Neuronal stem cell (in vitro differentiated cells): ENCODE results near the gene OR2A5.
"Not testable (repeated sequence)": the region's sequence is repeated elsewhere in the genome, so short reads cannot be mapped to it uniquely, and the experiment has no call there.

Source experiments
- DNase-seq: peaks from one replicate; pipeline ENCODE4 v3.0.0-alpha.2; 2013; ENCODE audit warnings: low spot score
- H2AFZ ChIP-seq: one replicate; pipeline ENCODE4 v1.6.1; 2013; ENCODE audit warnings: mild to moderate bottlenecking, low read length, inconsistent platforms
- H2AK5ac ChIP-seq: 2 replicates; pipeline ENCODE4 v1.6.1; 2013; ENCODE audit warnings: low read depth, mild to moderate bottlenecking, inconsistent platforms, low read length, moderate library complexity, mixed read lengths
- H2BK120ac ChIP-seq: 2 replicates; pipeline ENCODE4 v1.6.1; 2013; ENCODE audit warnings: low read depth, mild to moderate bottlenecking, inconsistent platforms, low read length, moderate library complexity, mixed read lengths
- H2BK12ac ChIP-seq: one replicate; pipeline ENCODE4 v1.6.1; 2013; ENCODE audit warnings: low read length, inconsistent platforms
- H2BK15ac ChIP-seq: 2 replicates; pipeline ENCODE4 v1.6.1; 2013; ENCODE audit warnings: mild to moderate bottlenecking, low read length, inconsistent platforms, mixed read lengths
- H2BK5ac ChIP-seq: one replicate; pipeline ENCODE4 v1.6.1; 2013; ENCODE audit warnings: inconsistent platforms, mild to moderate bottlenecking, low read length, moderate library complexity
- H3K14ac ChIP-seq: one replicate; pipeline ENCODE4 v1.6.1; 2013; ENCODE audit warnings: low read length, inconsistent platforms
- H3K18ac ChIP-seq: 2 replicates; pipeline ENCODE4 v1.6.1; 2013; ENCODE audit warnings: low read length, inconsistent platforms
- H3K23ac ChIP-seq: 2 replicates; pipeline ENCODE4 v1.6.1; 2013; ENCODE audit warnings: low read depth, mild to moderate bottlenecking, mixed read lengths, low read length, inconsistent platforms; ENCODE audit not compliant: poor library complexity
- H3K27ac ChIP-seq: replicated peaks from 3 replicates; pipeline ENCODE4 v1.5.1; 2013; ENCODE audit warnings: low read length, inconsistent platforms
- H3K27me3 ChIP-seq, 3 experiments: 2 replicates each; pipeline ENCODE4 v1.6.1; 2013; ENCODE audit warnings: low read length in 3 of 3, mild to moderate bottlenecking in 2 of 3, inconsistent platforms in 1 of 3, low read depth in 1 of 3, mixed read lengths in 1 of 3, moderate library complexity in 1 of 3; ENCODE audit not compliant: control insufficient read depth in 3 of 3, insufficient read depth in 3 of 3
- H3K36me3 ChIP-seq, 2 donors: replicated peaks in 1 of 2; 2 replicates each; pipeline ENCODE4 v1.6.1; 2013; ENCODE audit warnings: low read length in 2 of 2; ENCODE audit not compliant: control insufficient read depth in 2 of 2, insufficient read depth in 2 of 2
- H3K4ac ChIP-seq: 2 replicates; pipeline ENCODE4 v1.6.1; 2013; ENCODE audit warnings: inconsistent platforms, mild to moderate bottlenecking, low read length, moderate library complexity
- H3K4me1 ChIP-seq, 2 donors: 1 replicate in 1 of 2; 2 replicates in 1 of 2; pipeline ENCODE4 v1.6.1; 2013; ENCODE audit warnings: low read length in 2 of 2, low read depth in 1 of 2; ENCODE audit not compliant: control insufficient read depth in 2 of 2, insufficient read depth in 1 of 2
- H3K4me2 ChIP-seq: one replicate; pipeline ENCODE4 v1.6.1; 2013; ENCODE audit warnings: mild to moderate bottlenecking, low read length, inconsistent platforms; ENCODE audit not compliant: insufficient read depth, poor library complexity, severe bottlenecking
- H3K4me3 ChIP-seq, 2 donors: 2 replicates each; pipeline ENCODE4 v1.5.1; 2013; ENCODE audit warnings: low read length in 2 of 2, mild to moderate bottlenecking in 2 of 2, inconsistent platforms in 1 of 2, moderate library complexity in 1 of 2
- H3K79me1 ChIP-seq: one replicate; pipeline ENCODE4 v1.6.1; 2013; ENCODE audit warnings: low read depth, mild to moderate bottlenecking, inconsistent platforms, low read length, moderate library complexity
- H3K9ac ChIP-seq: one replicate; pipeline ENCODE4 v1.6.1; 2013; ENCODE audit warnings: mild to moderate bottlenecking, low read depth, low read length, inconsistent platforms; ENCODE audit not compliant: poor library complexity
- H3K9me3 ChIP-seq, 2 donors: replicated peaks in 1 of 2; 2 replicates each; pipeline versions ENCODE3 to v1.6.1; 2013; ENCODE audit warnings: low read length in 2 of 2, mild to moderate bottlenecking in 2 of 2, inconsistent platforms in 1 of 2, low read depth in 1 of 2, mixed read lengths in 1 of 2, moderate library complexity in 1 of 2; ENCODE audit not compliant: control insufficient read depth in 2 of 2, insufficient read depth in 1 of 2
- H4K8ac ChIP-seq: one replicate; pipeline ENCODE4 v1.6.1; 2013; ENCODE audit warnings: low read depth, mild to moderate bottlenecking, inconsistent platforms, low read length, moderate library complexity
- H4K91ac ChIP-seq: one replicate; pipeline ENCODE4 v1.6.1; 2013; ENCODE audit warnings: low read length, low read depth, mild to moderate bottlenecking, inconsistent platforms; ENCODE audit not compliant: poor library complexity
- WGBS, 2 donors: extraction: QIAGEN DNeasy Blood & Tissue Kit; methylation state at CpG; one replicate each; pipeline ENCODE4 v1.1.7; 2013; ENCODE audit warnings: missing lambda C conversion rate in 2 of 2, mixed read lengths in 1 of 2; ENCODE audit not compliant: insufficient read length in 2 of 2, insufficient replicate concordance in 1 of 2; ENCODE audit errors: extremely low coverage in 2 of 2; 5-methylcytosine and 5-hydroxymethylcytosine counted together

The OR2A5 gene

DNA sequence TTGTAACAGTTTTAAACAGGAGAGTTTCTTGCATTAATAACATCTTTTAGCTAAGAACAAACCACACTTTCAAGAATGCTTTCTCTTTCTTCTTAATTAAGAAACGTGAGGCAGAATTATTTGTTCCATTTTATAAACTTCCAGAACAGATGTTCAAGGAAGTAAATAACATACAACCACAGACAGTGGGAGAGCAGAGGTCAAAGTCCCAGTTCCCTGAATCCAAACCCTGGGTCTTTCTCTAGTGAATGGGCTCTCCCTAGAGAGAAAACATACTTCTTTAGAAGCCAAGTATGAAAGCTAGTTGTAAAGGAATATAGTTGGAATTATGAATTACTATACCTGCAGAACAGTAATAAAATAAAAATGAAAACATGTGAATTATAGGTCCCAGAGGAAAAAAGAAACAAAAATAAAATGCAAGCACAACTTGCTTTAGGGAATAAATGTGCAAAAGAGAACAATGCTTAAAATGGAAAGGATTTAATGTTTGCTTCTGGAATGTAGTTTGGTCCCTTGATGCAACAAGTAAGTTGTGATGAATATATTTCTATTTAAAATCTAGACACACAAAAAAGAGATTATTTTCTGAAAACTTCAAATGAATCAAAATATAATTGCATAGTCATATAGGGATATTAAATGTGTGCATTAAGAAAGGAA, 42.6 kb upstream of the OR2A5 start:
- no peak overlapping the region for H3K18ac ChIP-seq
- H3K4me1 ChIP-seq = no peaks in the 10 kb centered on the region
- H3K79me1 ChIP-seq = no peaks in the 10 kb centered on the region
- H3K23ac ChIP-seq = no peak overlapping the region
- no peak overlapping the region for H3K9ac ChIP-seq
- H2AK5ac ChIP-seq = no peak overlapping the region
- H3K4me3 ChIP-seq = no peak overlapping the region
- H2BK15ac ChIP-seq = no peak overlapping the region
- no peak overlapping the region for H2BK120ac ChIP-seq
- no CpG with 5 or more reads among the region's 1 CpG for WGBS, 2 donors
- H2BK12ac ChIP-seq = no peak overlapping the region
- no peak overlapping the region for H4K8ac ChIP-seq
- DNase-seq = no peak
- H3K27ac ChIP-seq = no peak overlapping the region
- H3K4ac ChIP-seq = no peak overlapping the region
- H3K36me3 ChIP-seq = no peaks in the 10 kb centered on the region
- no peak overlapping the region for H3K4me2 ChIP-seq
- no peaks in the 10 kb centered on the region for H3K27me3 ChIP-seq
- H3K9me3 ChIP-seq = peaks cover 0 to 2% of the 10 kb centered on the region in 2 donors
- no peak overlapping the region for H2BK5ac ChIP-seq
- H3K14ac ChIP-seq = no peak overlapping the region
- H2AFZ ChIP-seq = no peak overlapping the region
- no peak overlapping the region for H4K91ac ChIP-seq

GRCh38 chr7:144006692-144007042, 42.1 kb upstream of the OR2A5 start:
- Histone ChIP-seq H3K18ac (no peak overlapping the region), H3K9me3 (peaks cover 0 to 2% of the 10 kb centered on the region in 2 donors), H2BK5ac (no peak overlapping the region), H3K79me1 (no peaks in the 10 kb centered on the region), H3K4me2 (no peak overlapping the region), H2BK120ac (no peak overlapping the region), H3K27me3 (no peaks in the 10 kb centered on the region), H3K36me3 (no peaks in the 10 kb centered on the region), H3K23ac (no peak overlapping the region), H4K8ac (no peak overlapping the region), H2BK12ac (no peak overlapping the region), H3K14ac (no peak overlapping the region), H2AK5ac (no peak overlapping the region), H4K91ac (no peak overlapping the region), H3K4ac (no peak overlapping the region), H2BK15ac (no peak overlapping the region), H2AFZ (no peak overlapping the region), H3K9ac (no peak overlapping the region), H3K4me3 (no peak overlapping the region), H3K27ac (no peak overlapping the region), H3K4me1 (no peaks in the 10 kb centered on the region)
- no CpG with 5 or more reads among the region's 1 CpG for WGBS, 2 donors
- no peak for DNase-seq

DNA sequence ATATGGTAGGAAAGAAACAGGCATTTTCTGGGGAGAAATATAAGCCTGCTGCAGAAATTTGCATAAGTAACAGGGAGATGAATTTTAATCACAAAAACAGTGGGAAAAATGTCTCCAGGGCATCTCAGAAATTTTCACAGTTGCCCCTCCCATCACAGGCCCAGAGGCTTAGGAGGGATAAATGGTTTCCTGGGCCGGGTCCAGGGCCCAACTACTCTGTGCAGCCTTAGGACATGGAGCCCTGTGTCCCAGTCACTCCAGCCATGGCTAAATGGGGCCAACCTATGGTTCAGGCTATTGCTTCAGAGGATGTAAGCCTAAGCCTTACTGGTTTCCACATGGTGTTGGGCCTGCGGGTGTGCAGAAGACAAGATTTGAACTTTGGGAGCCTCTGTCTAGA, 39.4 kb upstream of the OR2A5 start:
- Histone ChIP-seq H2BK5ac (no peak overlapping the region), H2BK12ac (no peak overlapping the region), H2BK120ac (no peak overlapping the region), H4K91ac (no peak overlapping the region), H3K36me3 (no peaks in the 10 kb centered on the region), H3K4me2 (no peak overlapping the region), H3K9ac (no peak overlapping the region), H3K18ac (no peak overlapping the region), H3K4me1 (no peaks in the 10 kb centered on the region), H3K23ac (no peak overlapping the region), H3K4ac (no peak overlapping the region), H3K27me3 (no peaks in the 10 kb centered on the region), H3K4me3 (no peak overlapping the region), H3K9me3 (peaks cover 0 to 2% of the 10 kb centered on the region in 2 donors), H3K14ac (no peak overlapping the region), H3K79me1 (no peaks in the 10 kb centered on the region), H2AFZ (no peak overlapping the region), H2BK15ac (no peak overlapping the region), H3K27ac (no peak overlapping the region), H4K8ac (no peak overlapping the region), H2AK5ac (no peak overlapping the region)
- DNase-seq = no peak
- no CpG with 5 or more reads among the region's 2 CpGs for WGBS, 2 donors

DNA sequence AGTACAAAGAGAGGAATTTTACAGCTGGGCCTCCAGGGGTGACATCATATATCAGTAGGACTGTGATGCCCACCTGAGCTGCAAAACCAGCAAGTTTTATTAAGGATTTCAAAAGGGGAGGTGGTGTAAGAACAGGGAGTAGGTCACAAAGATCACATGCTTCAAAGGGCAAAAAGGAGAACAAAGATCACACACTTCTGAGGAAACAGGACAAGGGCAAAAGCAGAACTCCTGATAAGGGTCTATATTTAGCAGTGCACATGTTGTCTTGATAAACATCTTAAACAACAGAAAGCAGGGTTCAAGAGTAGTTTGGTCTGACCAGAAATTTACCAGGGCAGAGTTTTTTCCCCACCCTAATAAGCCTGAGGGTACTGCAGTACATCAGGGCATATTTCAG, 38.7 kb upstream of the OR2A5 start:
- H2AK5ac ChIP-seq, H3K4me3 ChIP-seq, H4K8ac ChIP-seq, H3K4me2 ChIP-seq, H4K91ac ChIP-seq, H3K9me3 ChIP-seq, H3K27me3 ChIP-seq, H2BK120ac ChIP-seq, H3K23ac ChIP-seq, H3K27ac ChIP-seq, H3K9ac ChIP-seq, H2AFZ ChIP-seq, DNase-seq, H3K14ac ChIP-seq, H3K36me3 ChIP-seq, H2BK5ac ChIP-seq, H3K4me1 ChIP-seq, H3K4ac ChIP-seq, H3K79me1 ChIP-seq, H2BK15ac ChIP-seq, H2BK12ac ChIP-seq, H3K18ac ChIP-seq: not testable (repeated sequence)
